Thymus (tissue), 11 donors: ENCODE measurements around the gene MLLT6. TPM values are rescaled to one million over a fixed set of nuclear protein-coding genes. Genes with fewer than 3 reads are reported as not detected.

Source experiments
- DNase-seq, 9 donors: peaks; one replicate each; pipeline ENCODE4 v3.0.0-alpha.2; 2013; ENCODE audit warnings: low spot score in 9 of 9, low read depth in 6 of 9, missing footprints in 1 of 9
- H3K27ac ChIP-seq, 2 donors: one replicate each; pipeline ENCODE4 v1.5.1; 2013; ENCODE audit warnings: control low read depth in 1 of 2, low read depth in 1 of 2, low read length in 1 of 2, mild to moderate bottlenecking in 1 of 2, moderate library complexity in 1 of 2
- H3K27me3 ChIP-seq, 2 donors: one replicate each; pipeline ENCODE4 v1.5.1; 2013; ENCODE audit warnings: low read length in 1 of 2; ENCODE audit not compliant: control insufficient read depth in 2 of 2, insufficient read depth in 1 of 2
- H3K36me3 ChIP-seq, 2 donors: one replicate each; pipeline ENCODE4 v1.5.1; 2013; ENCODE audit warnings: low read length in 1 of 2, mild to moderate bottlenecking in 1 of 2, moderate library complexity in 1 of 2; ENCODE audit not compliant: control insufficient read depth in 2 of 2, insufficient read depth in 2 of 2
- H3K4me1 ChIP-seq, 2 donors: one replicate each; pipeline ENCODE4 v1.5.1; 2013; ENCODE audit warnings: low read length in 2 of 2; ENCODE audit not compliant: control insufficient read depth in 2 of 2, insufficient read depth in 2 of 2
- H3K4me3 ChIP-seq, 2 donors: one replicate each; pipeline ENCODE4 v1.5.1; 2013; ENCODE audit warnings: low read length in 2 of 2, control low read depth in 1 of 2, mild to moderate bottlenecking in 1 of 2
- H3K9me3 ChIP-seq, 2 donors: one replicate each; pipeline ENCODE4 v1.5.1; 2013; ENCODE audit warnings: low read length in 1 of 2, mild to moderate bottlenecking in 1 of 2; ENCODE audit not compliant: control insufficient read depth in 2 of 2, insufficient read depth in 1 of 2
- WGBS: extraction: QIAGEN DNeasy Blood & Tissue Kit; methylation state at CpG from one replicate; pipeline ENCODE4 v1.1.7; 2013; 5-methylcytosine and 5-hydroxymethylcytosine counted together
- polyA plus RNA-seq: library from polyadenylated mRNA; stranded (reverse); fragments of 200-250 nt; gene quantifications from one replicate; pipeline ENCODE4 v1.2.3, GENCODE V29; 2013
- total RNA-seq: library from RNA; stranded (reverse); fragments of 120-200 nt; gene quantifications from one replicate; pipeline ENCODE4 v1.2.4, GENCODE V29; 2013
- donor health status: healthy.

Gene MLLT6
- total and polyA plus RNA-seq, 2 donors = 37.3 to 124 TPM

DNA sequence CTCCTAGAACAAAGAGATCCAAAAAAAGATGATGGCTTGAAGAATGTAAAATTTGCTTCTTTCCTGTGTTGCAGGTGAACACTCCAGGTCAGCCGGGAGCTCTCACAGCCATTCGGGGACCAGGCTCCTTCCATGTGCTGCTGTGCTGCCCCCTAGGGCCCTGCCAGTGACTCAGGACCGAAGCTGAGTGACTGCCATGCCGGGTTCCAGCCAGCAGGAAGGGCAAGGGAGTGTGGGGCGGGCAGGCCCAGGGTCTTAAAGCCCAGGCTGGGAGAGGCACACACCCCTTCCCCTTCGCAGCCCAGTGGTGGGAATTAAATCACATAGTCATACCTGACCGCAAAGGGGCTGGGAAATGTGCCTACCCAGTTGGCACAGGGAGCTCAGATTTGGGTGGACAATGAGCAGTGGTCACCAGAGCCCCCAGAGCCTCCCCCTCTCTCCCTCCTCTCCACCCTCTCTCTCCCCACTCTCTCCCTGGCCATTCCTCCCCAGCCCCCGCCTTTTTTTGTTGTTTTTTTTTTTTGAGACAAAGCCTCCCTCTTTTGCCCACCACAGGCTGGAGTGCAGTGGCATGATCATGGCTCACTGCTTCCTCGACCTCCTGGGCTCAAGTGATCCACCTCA lies 41.8 kb upstream of the MLLT6 start:
- 28% methylated on average over 9 of the region's 9 CpGs for WGBS
- no peaks in the 10 kb centered on the region for H3K9me3 ChIP-seq
- H3K4me3 ChIP-seq = no peak overlapping the region
- no peak overlapping the region for H3K27ac ChIP-seq
- no peaks in the 10 kb centered on the region for H3K36me3 ChIP-seq
- H3K27me3 ChIP-seq = peaks cover 2 to 59% of the 10 kb centered on the region in 2 donors
- peak in 1 of 9 donors; percentile 39 for DNase-seq
- peaks cover 2 to 5% of the 10 kb centered on the region in 2 donors for H3K4me1 ChIP-seq

DNA sequence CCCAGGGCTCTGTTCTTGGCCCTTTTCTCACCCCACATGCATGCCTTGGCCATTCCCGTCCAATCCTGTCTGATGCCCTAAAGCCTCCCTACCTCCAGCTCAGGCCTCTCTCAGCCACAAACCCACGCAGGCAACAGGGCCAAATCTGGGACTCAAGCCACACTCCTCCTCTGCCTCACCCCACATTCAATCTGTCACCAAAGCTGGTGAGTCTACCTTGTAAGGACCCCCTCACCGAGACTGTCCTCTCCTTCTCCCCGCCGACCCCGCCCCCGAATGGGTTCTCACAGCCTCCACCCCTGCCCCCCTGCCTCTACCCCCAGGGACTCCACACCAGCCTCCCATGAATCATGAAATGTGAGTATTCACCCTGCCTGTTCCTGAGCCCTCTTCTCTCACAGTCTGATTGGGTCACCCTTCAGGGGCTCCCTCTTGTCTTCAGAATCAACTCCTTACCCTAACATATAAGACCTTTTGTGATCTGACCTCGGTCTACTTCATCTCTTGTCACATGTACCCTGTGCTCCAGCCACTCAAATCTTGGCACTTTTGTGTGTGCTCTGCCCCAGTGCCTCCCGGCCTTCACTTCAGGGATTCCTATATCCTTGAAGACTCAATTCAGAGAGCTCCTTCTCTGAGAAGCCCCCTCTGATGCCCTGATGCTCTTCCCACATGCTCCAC lies 41.0 kb upstream of the MLLT6 start:
- H3K36me3 ChIP-seq = no peaks in the 10 kb centered on the region
- H3K9me3 ChIP-seq = no peaks in the 10 kb centered on the region
- no peak overlapping the region for H3K27ac ChIP-seq
- DNase-seq = no peak
- WGBS = 92% methylated on average over 9 of the region's 9 CpGs
- no peak overlapping the region for H3K4me3 ChIP-seq
- H3K4me1 ChIP-seq = no peaks in the 10 kb centered on the region
- peaks cover 9 to 67% of the 10 kb centered on the region in 2 donors for H3K27me3 ChIP-seq

DNA sequence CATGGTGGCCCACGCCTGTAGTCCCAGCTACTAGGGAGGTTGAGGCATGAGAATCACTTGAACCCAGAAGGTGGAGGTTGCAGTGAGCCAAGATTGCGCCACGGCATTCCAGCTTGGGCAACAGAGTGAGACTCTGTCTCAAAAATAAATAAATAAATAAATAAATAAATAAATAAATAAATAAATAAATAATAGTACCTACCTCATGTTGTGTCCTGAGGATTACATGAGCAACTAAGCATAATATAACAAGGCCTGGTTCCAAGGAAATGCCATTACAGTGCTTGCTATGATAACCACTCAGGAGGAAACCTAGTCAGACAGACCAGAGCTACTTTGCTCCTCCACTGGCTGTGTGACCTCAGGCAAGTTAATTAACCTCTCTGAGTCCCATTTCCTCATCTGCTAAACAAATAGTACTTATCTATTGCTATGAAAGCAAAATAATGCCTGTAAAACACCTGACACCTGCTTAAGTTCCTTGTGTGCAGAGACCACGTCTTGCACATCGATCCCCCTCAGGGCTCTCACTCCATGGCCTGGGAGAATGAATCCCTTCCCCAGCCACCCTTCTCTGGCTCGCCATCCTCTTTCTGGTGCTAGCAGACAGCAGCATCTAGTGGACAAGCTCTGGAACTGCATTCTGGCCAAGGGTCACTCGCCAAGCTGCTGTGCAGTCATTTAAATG lies 37.8 kb upstream of the MLLT6 start:
- Histone ChIP-seq H3K36me3 (no peaks in the 10 kb centered on the region), H3K27ac (no peak overlapping the region), H3K4me1 (peaks cover 0 to 8% of the 10 kb centered on the region in 2 donors), H3K4me3 (no peak overlapping the region), H3K27me3 (peaks cover 35 to 86% of the 10 kb centered on the region in 2 donors), H3K9me3 (no peaks in the 10 kb centered on the region)
- WGBS = 43% methylated on average over 7 of the region's 7 CpGs
- DNase-seq = peak in 3 of 9 donors; percentile 33 to 54 (median 47)

DNA sequence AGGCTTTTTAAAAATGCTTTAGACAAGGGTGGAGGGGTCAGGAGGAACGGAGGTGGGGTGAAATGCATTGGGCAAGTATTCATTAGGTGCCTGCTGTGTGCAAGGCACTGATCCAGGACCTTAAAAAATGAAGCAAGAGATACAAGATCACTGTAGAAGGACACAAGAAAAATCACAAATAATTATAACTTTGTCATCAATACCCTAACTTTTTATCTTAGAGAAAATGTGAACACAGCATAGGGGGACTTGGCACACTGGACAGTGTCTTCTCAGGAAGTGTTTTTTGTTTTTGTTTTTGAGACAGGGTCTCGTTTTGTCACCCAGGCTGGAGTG lies 37.3 kb upstream of the MLLT6 start:
- Histone ChIP-seq H3K27me3 (peaks cover 40 to 86% of the 10 kb centered on the region in 2 donors), H3K4me3 (no peak overlapping the region), H3K4me1 (peaks cover 0 to 8% of the 10 kb centered on the region in 2 donors), H3K27ac (no peak overlapping the region), H3K36me3 (no peaks in the 10 kb centered on the region), H3K9me3 (no peaks in the 10 kb centered on the region)
- DNase-seq = no peak
- 38% methylated on average over 2 of the region's 2 CpGs for WGBS

DNA sequence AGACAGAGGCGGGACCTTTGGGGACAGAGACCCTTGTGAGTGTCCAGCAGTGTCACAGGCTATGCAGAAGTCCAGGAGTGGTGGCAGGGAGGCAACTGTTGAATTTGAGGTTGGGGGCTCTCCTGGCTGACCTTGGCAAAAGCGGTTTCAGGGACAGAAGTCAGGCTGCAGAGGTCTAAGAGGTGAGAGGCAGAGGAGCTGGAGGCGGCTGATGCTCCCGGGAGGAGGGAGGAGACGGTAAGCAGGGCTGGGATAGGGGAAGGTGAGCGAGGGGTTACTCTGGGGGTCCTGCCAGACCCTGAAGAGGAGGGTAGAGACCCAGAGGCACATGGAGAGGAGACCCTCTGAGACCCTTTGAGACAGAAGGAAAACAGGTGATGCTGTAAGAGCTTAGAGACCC lies 35.6 kb upstream of the MLLT6 start:
- no peak overlapping the region for H3K27ac ChIP-seq
- no peak for DNase-seq
- H3K36me3 ChIP-seq = no peaks in the 10 kb centered on the region
- peaks cover 58 to 87% of the 10 kb centered on the region in 2 donors for H3K27me3 ChIP-seq
- WGBS = 14% methylated on average over 6 of the region's 6 CpGs
- no peak overlapping the region for H3K4me3 ChIP-seq
- peaks cover 3 to 13% of the 10 kb centered on the region in 2 donors for H3K4me1 ChIP-seq
- H3K9me3 ChIP-seq = no peaks in the 10 kb centered on the region

DNA sequence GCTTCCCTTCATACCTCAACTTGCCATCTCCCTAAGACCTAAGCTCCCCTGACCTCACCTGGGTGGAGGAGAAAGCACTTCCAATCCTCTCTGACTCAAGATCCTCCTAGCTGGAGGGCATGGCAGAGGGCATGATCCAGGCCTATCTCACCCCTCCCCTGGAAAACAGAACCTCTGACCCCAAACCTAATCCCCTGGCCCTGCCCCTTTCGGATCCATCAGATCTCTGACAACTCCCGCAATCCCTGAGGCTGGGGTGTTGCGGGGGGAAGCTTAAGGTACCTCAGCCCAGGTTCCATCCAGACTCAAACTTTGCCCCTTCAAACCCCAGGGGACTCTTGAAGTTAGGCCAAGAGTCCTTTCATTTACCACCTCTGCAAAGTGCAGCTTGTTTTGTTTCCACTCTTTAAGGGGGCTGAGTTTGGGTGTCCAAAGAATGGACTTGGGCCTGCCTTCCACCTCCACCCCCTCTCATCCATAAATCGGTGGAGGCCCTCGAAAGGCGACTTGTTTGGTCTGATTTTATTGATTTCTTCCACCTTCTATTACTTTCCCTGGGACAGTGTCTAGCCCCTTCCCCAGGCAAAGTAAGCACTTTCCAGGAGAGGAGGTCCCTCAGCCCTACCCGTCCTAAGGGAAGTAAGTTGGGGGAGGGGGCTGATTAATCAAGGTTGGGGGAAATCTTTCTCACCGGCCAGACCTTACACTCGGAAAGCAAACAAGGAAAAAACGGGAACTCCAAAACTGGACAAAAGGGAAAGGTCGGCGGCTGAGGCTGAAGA lies 32.9 kb upstream of the MLLT6 start:
- H3K9me3 ChIP-seq = no peaks in the 10 kb centered on the region
- DNase-seq = no peak
- no peaks in the 10 kb centered on the region for H3K36me3 ChIP-seq
- H3K4me1 ChIP-seq = peaks cover 7 to 23% of the 10 kb centered on the region in 2 donors
- peaks cover 75 to 99% of the 10 kb centered on the region in 2 donors for H3K27me3 ChIP-seq
- WGBS = 76% methylated on average over 12 of the region's 12 CpGs
- H3K4me3 ChIP-seq = no peak overlapping the region
- H3K27ac ChIP-seq = no peak overlapping the region

DNA sequence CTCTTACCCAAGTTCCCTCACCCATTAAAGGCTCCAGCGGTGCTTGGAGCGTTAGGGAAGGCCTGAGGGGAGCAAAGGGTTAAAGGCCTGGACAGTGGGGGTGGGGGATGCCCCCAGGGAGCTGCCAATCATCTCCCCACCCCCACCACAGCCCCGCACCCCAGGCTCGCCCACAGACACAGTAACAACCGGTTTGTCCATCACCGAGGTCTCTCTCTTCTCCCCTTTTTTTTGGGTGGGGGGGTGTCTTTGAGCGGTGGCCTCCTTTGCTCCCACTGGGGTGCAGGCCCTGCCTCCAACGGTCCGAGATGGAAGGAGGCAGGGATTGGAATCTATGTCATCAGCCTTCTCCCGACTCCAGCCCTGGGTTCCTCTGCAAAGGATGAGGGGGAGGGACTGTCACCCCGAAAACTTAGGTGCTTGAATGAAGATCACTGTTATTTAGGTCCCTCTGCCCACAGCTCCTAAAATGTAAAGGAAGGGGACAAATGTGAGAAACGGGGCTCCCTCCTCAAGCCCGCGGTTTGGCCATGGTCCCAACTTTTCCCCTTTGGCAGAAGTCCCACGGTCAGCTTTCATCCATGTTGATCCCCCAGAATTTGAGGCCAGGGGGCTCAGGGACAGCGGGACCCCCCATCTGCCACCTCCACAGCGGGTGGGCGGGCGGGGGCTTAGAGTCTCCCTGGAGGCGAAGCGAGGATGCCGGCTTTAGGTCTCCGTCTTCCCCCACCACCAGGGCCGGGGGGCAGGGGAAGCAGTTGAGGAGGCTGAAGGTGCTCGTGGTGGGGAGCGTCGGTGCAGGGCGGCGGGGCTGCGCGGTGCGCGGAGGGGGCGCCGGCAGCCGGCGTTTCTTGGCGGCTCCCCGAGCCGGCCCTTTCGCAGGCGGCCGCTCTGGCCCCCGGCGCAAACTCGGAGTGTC lies 32.0 kb upstream of the MLLT6 start:
- DNase-seq = no peak
- H3K4me1 ChIP-seq = peaks cover 7 to 26% of the 10 kb centered on the region in 2 donors

DNA sequence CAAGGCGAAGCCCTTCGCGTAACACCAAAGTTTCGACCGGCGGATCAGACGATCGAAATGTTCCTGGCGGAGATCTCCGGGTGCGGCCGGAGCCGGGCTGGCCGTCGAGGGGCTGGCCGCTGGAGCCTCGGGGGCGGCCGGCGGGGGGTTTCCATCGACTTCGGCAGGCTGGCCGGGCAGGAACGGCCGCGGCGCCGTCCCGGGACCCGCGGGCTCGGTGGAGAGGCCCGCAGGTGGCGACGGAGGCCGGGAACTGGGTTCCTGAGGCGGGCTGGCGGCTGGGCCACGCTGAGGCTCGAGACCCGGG lies 31.4 kb upstream of the MLLT6 start:
- Histone ChIP-seq H3K27ac (no peak overlapping the region), H3K27me3 (peaks cover 68 to 86% of the 10 kb centered on the region in 2 donors), H3K4me3 (peak overlapping the region; percentile 33 to 78), H3K36me3 (no peaks in the 10 kb centered on the region), H3K4me1 (peaks cover 7 to 26% of the 10 kb centered on the region in 2 donors), H3K9me3 (no peaks in the 10 kb centered on the region)
- WGBS = 3% methylated on average over 41 of the region's 41 CpGs
- DNase-seq = no peak

More for the DNA sequence above, 32.0 kb upstream of the MLLT6 start:
- H3K36me3 ChIP-seq = no peaks in the 10 kb centered on the region
- 12% methylated on average over 46 of the region's 46 CpGs for WGBS
- H3K4me3 ChIP-seq = peak overlapping the region in 1 of 2 donors; percentile 78
- peaks cover 74 to 92% of the 10 kb centered on the region in 2 donors for H3K27me3 ChIP-seq
- no peak overlapping the region for H3K27ac ChIP-seq
- no peaks in the 10 kb centered on the region for H3K9me3 ChIP-seq
